Vagina (tissue), 2 donors: ENCODE measurements around the gene EXOC1L.

Experiments used
- POLR2A ChIP-seq, 2 donors: fragments of 450-650 bp; IDR thresholded peaks; one replicate each; pipeline ENCODE4 v1.6.1; 2017; ENCODE audit warnings: antibody characterized with exemption in 2 of 2, mild to moderate bottlenecking in 2 of 2, moderate library complexity in 2 of 2
- TF ChIP-seq, protein P1 (sequence below), 3 experiments: fragments of 450-650 bp in 2 of 3; fragments of 200-600 bp in 1 of 3; sonication (generic) in 1 of 3; IDR thresholded peaks; one replicate each; pipeline ENCODE4 v1.5.1; 2017 to 2019; ENCODE audit warnings: antibody characterized with exemption in 3 of 3, mild to moderate bottlenecking in 2 of 3, moderate library complexity in 2 of 3

GRCh38 chr4:55791666-55792065, 27.9 kb upstream of the EXOC1L start:
- TF ChIP-seq, protein P1, sequence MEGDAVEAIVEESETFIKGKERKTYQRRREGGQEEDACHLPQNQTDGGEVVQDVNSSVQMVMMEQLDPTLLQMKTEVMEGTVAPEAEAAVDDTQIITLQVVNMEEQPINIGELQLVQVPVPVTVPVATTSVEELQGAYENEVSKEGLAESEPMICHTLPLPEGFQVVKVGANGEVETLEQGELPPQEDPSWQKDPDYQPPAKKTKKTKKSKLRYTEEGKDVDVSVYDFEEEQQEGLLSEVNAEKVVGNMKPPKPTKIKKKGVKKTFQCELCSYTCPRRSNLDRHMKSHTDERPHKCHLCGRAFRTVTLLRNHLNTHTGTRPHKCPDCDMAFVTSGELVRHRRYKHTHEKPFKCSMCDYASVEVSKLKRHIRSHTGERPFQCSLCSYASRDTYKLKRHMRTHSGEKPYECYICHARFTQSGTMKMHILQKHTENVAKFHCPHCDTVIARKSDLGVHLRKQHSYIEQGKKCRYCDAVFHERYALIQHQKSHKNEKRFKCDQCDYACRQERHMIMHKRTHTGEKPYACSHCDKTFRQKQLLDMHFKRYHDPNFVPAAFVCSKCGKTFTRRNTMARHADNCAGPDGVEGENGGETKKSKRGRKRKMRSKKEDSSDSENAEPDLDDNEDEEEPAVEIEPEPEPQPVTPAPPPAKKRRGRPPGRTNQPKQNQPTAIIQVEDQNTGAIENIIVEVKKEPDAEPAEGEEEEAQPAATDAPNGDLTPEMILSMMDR (IDR thresholded peaks at IDR 0.05), result no peak
- TF ChIP-seq POLR2A (IDR thresholded peaks at IDR 0.05), result no peak
